NCI-H1092 (cell line): ENCODE data around the gene KIAA1328.
"Not testable (repeated sequence)": the region's sequence is repeated elsewhere in the genome, so short reads cannot be mapped to it uniquely, and the experiment has no call there.

ENCODE experiments used
- DNase-seq: peaks from one replicate; lab custom pipeline; 2025; lab: John Stamatoyannopoulos, UW

The KIAA1328 gene

GRCh38 chr18:36828630-36829361, at the start of gene KIAA1328, which contains the start of gene TPGS2:
Gene KIAA1328, plus strand, starts transcription at chr18:36829127. Its CDS starts 12 bp downstream, at chr18:36829139.
Gene TPGS2, minus strand, starts transcription at chr18:36829002. Its CDS starts 235 bp downstream, at chr18:36828767.
- peak; percentile 78 for DNase-seq

- no peak for DNase-seq
Measured at GRCh38 chr18:36780748-36781147, 48.2 kb upstream of the KIAA1328 start.

DNA sequence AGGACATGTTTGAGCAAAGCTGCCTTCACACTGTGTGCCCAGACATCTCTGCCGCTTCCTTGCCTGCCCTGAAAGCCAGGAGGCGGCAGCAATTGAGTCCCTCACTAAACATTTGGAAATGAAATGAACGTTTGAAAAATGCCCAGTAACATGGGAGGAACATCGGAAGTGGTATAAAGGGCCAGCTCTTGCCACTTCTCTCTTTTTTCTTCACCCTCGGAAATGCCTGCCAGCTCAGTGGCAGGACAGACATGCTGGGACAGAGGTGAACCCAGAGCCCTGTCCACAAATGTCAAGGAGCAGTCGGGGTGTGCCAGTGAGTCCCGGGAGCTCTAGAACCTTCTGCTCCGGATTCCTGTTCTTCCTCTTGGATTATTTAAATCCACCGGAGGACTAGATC, 46.2 kb upstream of the KIAA1328 start:
- DNase-seq = no peak

DNA sequence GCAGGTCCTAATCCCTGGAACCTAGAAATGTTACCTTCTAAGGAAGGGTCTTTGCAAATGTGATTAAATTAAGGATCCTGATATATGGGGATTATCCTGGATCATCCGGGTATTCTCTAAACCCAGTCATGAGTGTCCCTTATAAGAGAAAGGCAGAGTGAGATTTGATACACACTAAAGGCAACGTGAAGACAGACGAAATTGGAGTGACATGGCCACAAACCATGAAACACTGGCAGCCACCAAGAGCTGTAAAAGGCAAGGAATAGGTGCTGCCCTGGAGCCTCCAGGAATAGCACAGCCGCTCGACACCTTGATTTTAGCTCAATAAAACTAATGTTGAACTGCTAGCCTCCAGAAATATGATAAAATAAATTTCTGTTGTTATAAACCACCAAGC, 45.1 kb upstream of the KIAA1328 start:
- no peak for DNase-seq

DNA sequence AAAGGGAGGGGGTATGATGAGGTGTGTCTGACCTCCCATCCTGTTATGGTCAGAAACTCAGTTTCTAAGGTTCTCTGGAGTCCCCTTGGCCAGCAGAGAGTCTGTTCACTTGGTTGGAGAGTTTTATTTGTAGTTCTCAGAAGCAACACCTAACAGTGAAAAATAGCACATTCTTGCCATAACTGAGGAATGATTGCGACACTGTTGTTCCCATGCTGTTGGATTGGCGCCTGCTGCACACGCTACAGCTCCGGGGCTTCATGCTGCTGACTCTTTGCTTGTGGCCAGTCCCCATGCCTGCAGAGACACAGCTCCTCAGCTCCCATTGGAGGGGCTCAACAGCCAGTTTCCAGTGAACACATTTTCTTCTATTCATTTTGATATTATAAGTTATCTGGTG, 42.2 kb upstream of the KIAA1328 start:
- DNase-seq = no peak

DNA sequence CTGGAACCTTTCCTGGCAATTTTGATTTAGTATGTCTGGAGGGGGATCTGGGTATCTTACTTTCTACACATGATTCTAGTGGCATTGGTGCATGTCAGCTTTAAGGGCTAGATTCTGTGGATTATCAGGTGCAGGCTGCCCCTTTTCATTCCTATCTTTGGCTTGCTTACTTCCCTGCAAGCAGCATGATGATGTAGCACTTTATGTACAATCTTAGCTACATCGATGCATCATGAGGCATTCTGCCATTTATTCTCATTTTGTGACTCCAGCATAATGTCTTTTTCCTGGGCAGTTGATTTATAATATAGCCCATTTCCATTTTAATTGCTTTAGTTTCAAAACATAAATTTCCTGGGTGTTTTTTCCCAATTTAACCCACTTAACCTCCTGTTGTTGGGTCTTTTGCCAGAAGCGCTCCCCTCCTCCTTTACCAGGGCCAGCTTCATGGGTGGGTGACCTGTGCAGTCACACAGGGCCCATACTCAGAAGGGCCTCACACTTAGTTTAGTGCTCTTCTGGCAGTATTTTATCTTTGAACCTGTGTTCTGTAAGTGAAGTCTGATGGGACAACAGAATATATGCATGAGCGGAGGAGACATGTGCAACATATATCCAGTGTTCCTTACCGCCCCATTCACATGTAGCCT, 36.2 kb upstream of the KIAA1328 start:
- DNase-seq = no peak

DNA sequence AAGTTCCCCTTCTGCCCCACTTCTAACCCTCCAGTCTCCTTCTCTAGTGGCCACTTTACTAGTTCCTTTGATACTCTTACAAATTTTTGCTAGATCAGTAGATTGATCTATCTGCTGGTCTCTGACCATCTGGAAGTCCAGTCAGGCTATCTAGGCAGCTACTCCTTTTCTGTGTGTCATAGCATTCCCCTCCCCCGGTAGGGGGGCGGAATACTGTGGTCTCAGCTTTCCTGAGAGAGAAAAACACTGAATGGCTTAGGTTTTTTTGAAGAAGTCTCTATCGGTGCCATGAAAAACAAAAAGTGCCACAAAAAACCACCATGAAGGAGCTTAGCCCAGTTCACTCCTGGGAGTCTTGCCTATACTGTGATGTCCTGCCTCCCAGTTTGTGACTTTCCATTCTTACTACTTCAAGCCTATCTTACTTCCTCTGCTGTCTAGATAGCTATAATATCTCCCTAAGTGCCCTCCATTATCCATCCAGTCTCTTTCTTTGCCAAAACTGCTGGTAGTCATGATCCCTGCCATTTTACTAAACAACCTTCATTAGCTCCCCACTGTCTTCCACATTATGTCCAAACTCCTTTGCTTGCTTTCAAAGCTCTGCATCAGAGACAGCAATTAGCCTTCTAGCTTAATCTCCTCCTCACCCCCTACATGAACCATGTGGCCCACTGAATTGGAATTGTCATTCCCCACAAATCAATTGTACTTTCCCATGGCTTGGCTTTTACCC, 30.0 kb upstream of the KIAA1328 start:
- no peak for DNase-seq

GRCh38 chr18:36805105-36805504, 23.8 kb upstream of the KIAA1328 start:
- DNase-seq = no peak

DNA sequence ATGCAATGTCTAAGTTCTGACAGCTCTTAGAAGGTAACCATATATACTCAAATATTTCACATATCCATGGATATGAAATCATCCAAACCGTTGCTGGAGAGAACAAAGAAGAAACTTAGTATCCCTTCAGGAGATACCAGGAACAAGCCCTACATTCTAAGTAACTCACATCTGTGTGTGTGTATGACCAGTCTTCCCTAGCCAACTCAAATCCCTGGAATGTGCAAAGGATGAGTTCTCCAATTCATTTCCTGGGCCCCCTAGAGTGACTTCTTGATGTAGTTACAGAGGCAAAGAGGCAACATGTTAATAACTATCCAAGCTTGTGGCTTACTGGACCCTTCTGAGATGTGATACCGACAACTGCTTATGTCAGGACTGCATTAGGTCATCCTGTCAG, 20.2 kb upstream of the KIAA1328 start:
- no peak for DNase-seq

- peak; percentile 73 for DNase-seq
Measured at GRCh38 chr18:36809590-36810381, 19.1 kb upstream of the KIAA1328 start.

GRCh38 chr18:36811430-36811829, 17.5 kb upstream of the KIAA1328 start:
- no peak for DNase-seq

DNA sequence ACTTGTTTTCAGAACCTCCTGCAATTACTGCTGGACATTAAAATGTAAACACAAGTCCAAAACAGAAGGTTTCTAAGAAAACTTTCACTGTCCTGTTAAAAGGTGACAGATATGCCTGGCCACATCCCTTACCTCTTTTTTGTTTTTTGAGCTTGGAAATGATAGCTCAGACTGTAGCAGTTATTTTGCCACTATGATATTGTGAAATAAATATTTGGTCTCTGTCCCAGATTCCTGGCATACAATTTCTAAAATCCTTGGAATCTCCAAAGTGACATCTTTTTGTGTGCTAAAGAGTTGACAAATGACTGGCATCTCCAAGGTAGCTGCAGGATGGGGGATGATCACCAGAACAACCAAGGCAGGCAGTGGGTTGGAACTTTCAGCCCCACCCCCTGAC, 17.0 kb upstream of the KIAA1328 start:
- DNase-seq = no peak

- no peak for DNase-seq
Measured at GRCh38 chr18:36812678-36813077, 16.2 kb upstream of the KIAA1328 start.

GRCh38 chr18:36813101-36813775, 15.7 kb upstream of the KIAA1328 start:
- no peak for DNase-seq

DNA sequence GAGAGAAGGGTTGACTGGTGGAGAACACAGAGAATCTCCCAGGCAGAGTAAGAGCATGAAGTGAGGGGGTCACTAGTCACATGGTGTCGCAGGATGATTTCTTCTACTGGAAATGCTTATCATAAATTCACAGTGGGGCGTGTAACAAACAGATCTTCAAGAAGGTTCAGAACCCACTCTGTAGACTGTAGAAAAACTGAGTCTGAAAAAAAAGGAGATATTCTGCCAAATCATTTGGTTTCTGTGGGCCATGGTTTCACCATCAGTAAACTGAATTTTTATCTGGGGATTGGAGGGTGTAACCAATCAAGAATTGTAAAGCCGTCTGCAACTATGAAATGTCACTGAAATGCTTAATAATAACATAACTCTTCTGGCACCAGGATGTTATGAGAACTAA, 15.1 kb upstream of the KIAA1328 start:
- no peak for DNase-seq

- DNase-seq = peak; percentile 17
Measured at GRCh38 chr18:36814994-36815393, 13.9 kb upstream of the KIAA1328 start.

- not testable (repeated sequence) for DNase-seq
Measured at GRCh38 chr18:36816096-36816495, 12.8 kb upstream of the KIAA1328 start.

DNA sequence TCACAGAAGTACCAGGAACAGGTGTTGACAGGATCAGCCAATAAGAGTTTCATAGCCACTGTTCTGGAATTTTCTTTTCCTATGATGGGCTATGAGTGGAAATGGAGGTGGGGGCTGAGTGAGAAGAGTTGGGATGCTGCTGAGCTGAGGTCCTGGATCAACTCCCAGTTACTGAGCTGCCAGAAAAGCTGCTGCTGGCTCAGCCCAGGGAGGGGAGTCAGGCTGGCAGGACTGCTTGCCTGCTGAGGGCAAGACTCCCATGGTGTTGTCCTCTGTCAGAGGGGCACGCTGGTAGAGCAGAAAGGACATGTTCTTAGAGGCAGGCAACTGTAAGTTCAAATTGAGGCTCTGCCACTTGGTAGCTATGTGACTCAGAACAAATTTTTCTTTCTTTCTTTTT, 11.9 kb upstream of the KIAA1328 start:
- no peak for DNase-seq

DNA sequence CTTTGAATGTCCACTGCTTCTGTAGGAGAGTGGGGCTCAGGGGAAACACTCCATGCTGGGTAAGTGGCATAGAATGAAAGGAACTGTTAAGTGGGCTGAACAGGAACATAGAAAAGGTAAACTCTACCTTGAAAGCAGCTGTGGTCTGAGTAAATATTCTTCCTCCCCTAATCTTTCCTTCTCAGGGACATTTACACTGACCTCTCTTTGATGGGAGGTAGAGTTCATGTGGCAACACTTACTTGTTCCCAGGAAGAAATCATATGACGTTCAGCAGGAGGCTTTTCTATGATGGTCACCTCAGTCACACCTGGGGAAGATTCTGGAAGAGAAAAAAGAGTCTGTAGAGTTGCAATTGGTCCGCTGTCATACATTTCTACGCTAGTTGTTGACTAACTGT, 10.3 kb upstream of the KIAA1328 start:
- no peak for DNase-seq

GRCh38 chr18:36819621-36820020, 9.3 kb upstream of the KIAA1328 start:
- DNase-seq = no peak

GRCh38 chr18:36821681-36822080, 7.2 kb upstream of the KIAA1328 start:
- DNase-seq = no peak

DNA sequence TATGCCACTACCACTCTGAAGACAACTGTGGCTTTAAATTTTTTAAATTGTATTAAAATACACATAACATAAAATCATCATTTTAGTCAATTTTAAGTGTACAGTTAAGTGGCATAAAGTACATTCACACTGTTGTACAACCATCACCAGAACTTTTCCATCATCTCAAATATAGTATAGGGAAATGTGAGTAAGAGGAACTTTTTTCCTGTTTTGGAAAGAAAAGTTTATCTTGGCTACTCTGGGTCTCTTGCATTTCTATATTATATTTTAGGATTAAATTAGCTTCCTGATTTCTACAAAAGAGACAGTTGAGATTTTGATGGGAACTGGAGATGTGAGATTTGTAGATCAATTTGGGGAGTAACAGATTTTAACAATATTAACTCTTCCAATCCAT, 3.4 kb upstream of the KIAA1328 start:
- no peak for DNase-seq
